Chondrocyte (in vitro differentiated cells): Measurements from ENCODE around the gene GRAMD1B. TPM values are rescaled to one million over a fixed set of nuclear protein-coding genes. Genes with fewer than 3 reads are reported as not detected.

Source experiments
- DNase-seq: peaks from one replicate; pipeline ENCODE4 v3.0.0; 2021; ENCODE audit warnings: mixed read lengths, low spot score
- H3K27ac Mint-ChIP-seq: one replicate; pipeline ENCODE4 v1.8.0; 2021; ENCODE audit warnings: mild to moderate bottlenecking, moderate library complexity, mixed read lengths; ENCODE audit not compliant: unreplicated experiment
- H3K27me3 Mint-ChIP-seq: 2 replicates; pipeline ENCODE4 v1.8.0; 2021; ENCODE audit warnings: low read depth, mixed read lengths
- H3K36me3 Mint-ChIP-seq: 2 replicates; pipeline ENCODE4 v1.8.0; 2021; ENCODE audit warnings: low read depth, mixed read lengths
- H3K4me1 Mint-ChIP-seq: 2 replicates; pipeline ENCODE4 v1.8.0; 2021; ENCODE audit warnings: low read depth, mild to moderate bottlenecking, mixed read lengths
- H3K4me3 Mint-ChIP-seq: one replicate; pipeline ENCODE4 v1.8.0; 2021; ENCODE audit warnings: mild to moderate bottlenecking, moderate library complexity, mixed read lengths; ENCODE audit not compliant: unreplicated experiment
- H3K9me3 Mint-ChIP-seq: 2 replicates; pipeline ENCODE4 v1.8.0; 2021; ENCODE audit warnings: low read depth, mixed read lengths
- CTCF ChIP-seq: fragments of 200-600 bp; sonication (generic); IDR thresholded peaks from 2 replicates; pipeline ENCODE4 v1.5.0; 2021; ENCODE audit warnings: antibody characterized with exemption, mild to moderate bottlenecking, moderate library complexity
- total RNA-seq: library from RNA; stranded (reverse); gene quantifications from 3 replicates; pipeline ENCODE4 v1.2.1, GENCODE V29; 2021

Gene GRAMD1B
- total RNA-seq, 1 donor from 2014 or later, result 0.99 TPM

- no peaks in the 10 kb centered on the region for H3K36me3 Mint-ChIP-seq
- peaks cover 22% of the 10 kb centered on the region for H3K27me3 Mint-ChIP-seq
- DNase-seq, result no peak
- no peak overlapping the region for H3K4me3 Mint-ChIP-seq
- no peak overlapping the region for H3K27ac Mint-ChIP-seq
- TF ChIP-seq CTCF, result no peak
- H3K9me3 Mint-ChIP-seq, result no peaks in the 10 kb centered on the region
- peaks cover 5% of the 10 kb centered on the region for H3K4me1 Mint-ChIP-seq
Observed at GRCh38 chr11:123584737-123585136, 154.7 kb downstream of the GRAMD1B start.

GRCh38 chr11:123585206-123585605 is 155.1 kb downstream of the GRAMD1B start:
- H3K4me1 Mint-ChIP-seq, result peaks cover 7% of the 10 kb centered on the region
- no peak overlapping the region for H3K27ac Mint-ChIP-seq

GRCh38 chr11:123585706-123586105 is 155.6 kb downstream of the GRAMD1B start:
- Mint-ChIP-seq H3K4me3 (no peak overlapping the region), H3K4me1 (peaks cover 8% of the 10 kb centered on the region), H3K36me3 (no peaks in the 10 kb centered on the region), H3K27ac (no peak overlapping the region), H3K9me3 (no peaks in the 10 kb centered on the region), H3K27me3 (peaks cover 14% of the 10 kb centered on the region)
- no peak for DNase-seq
- TF ChIP-seq CTCF, result no peak

More at GRCh38 chr11:123585206-123585605, 155.1 kb downstream of the GRAMD1B start:
- peaks cover 18% of the 10 kb centered on the region for H3K27me3 Mint-ChIP-seq
- H3K36me3 Mint-ChIP-seq, result no peaks in the 10 kb centered on the region
- H3K4me3 Mint-ChIP-seq, result no peak overlapping the region
- DNase-seq, result no peak
- no peaks in the 10 kb centered on the region for H3K9me3 Mint-ChIP-seq
- no peak for TF ChIP-seq CTCF

- Mint-ChIP-seq H3K27me3 (peaks cover 6% of the 10 kb centered on the region), H3K9me3 (no peaks in the 10 kb centered on the region), H3K27ac (no peak overlapping the region), H3K36me3 (no peaks in the 10 kb centered on the region), H3K4me1 (peaks cover 7% of the 10 kb centered on the region), H3K4me3 (no peak overlapping the region)
- no peak for TF ChIP-seq CTCF
- no peak for DNase-seq
Observed at GRCh38 chr11:123586568-123586967, 156.5 kb downstream of the GRAMD1B start.

- Mint-ChIP-seq H3K27me3 (peaks cover 4% of the 10 kb centered on the region), H3K36me3 (no peaks in the 10 kb centered on the region), H3K4me3 (no peak overlapping the region), H3K4me1 (peaks cover 7% of the 10 kb centered on the region), H3K9me3 (no peaks in the 10 kb centered on the region), H3K27ac (no peak overlapping the region)
- no peak for TF ChIP-seq CTCF
- no peak for DNase-seq
Observed at GRCh38 chr11:123587044-123587443, 157.0 kb downstream of the GRAMD1B start.
